ENCODE measurements around the gene PGAP1. TPM values are rescaled to one million over a fixed set of nuclear protein-coding genes. Genes with fewer than 3 reads are reported as not detected.

Gene PGAP1
- total RNA-seq, 1 experiment from 2014 or later, result 15.7 TPM

- BruUV-seq (replicated peaks), result no TSS peak
- Histone ChIP-seq H3K4me1 (ENCODE audit: control insufficient read depth, insufficient read depth, low read length) (no peaks in the 10 kb centered on the region), H3K36me3 (ENCODE audit: control insufficient read depth, insufficient read depth, low read length) (peaks cover 10% of the 10 kb centered on the region), H3K27me3 (ENCODE audit: control insufficient read depth, insufficient read depth, low read length) (no peaks in the 10 kb centered on the region), H3K27ac (ENCODE audit: low read length) (no peak overlapping the region), H3K9me3 (ENCODE audit: control insufficient read depth, insufficient read depth, low read depth, low read length) (no peaks in the 10 kb centered on the region), H3K4me3 (ENCODE audit: low read depth in 2 of 2, low read length in 2 of 2) (no peak overlapping the region)
- in situ Hi-C loops (cut with HindIII; ENCODE audit: low pct_unique_long_range_greater_than_20kb, low sequenced_read_pairs) (no loop called here), intact Hi-C loops (cut with micrococcal nuclease; ENCODE audit: unreplicated experiment) (no loop called here)
- CTCF ChIA-PET, result no interaction called here
- POLR2A ChIA-PET, result no interaction called here
- no peak for ATAC-seq
- no peak for TF ChIP-seq POLR2AphosphoS5 (IDR thresholded peaks at IDR 0.05; ENCODE audit: low read depth, low read length)
- no peak for TF ChIP-seq SIN3A (IDR thresholded peaks at IDR 0.05; ENCODE audit: borderline replicate concordance, insufficient read depth, low read depth, low read length)
- TF ChIP-seq TCF7L2 (IDR thresholded peaks at IDR 0.05; ENCODE audit: low read depth, low read length), result no peak
- no peak for TF ChIP-seq CTCF (IDR thresholded peaks at IDR 0.05)
- TF ChIP-seq REST (IDR thresholded peaks at IDR 0.05; ENCODE audit: insufficient read depth in 1 of 2, low read depth in 2 of 2, low read length in 1 of 2), result no peak
- DNase-seq (ENCODE audit: low read depth, low spot score), result no peak
These were observed 53.0 kb downstream of the PGAP1 start for GRCh38 chr2:196873511-196873910.

- no peaks in the 10 kb centered on the region for H3K9me3 ChIP-seq (ENCODE audit: control insufficient read depth, insufficient read depth, low read depth, low read length)
- H3K4me3 ChIP-seq (ENCODE audit: low read depth in 2 of 2, low read length in 2 of 2), result no peak overlapping the region
- POLR2A ChIA-PET, result interaction anchor here (0.7 kb wide), 1 partner anchor 135 kb away, joined by 8 read pairs; no protein-coding TSS in a partner anchor
- BruUV-seq (replicated peaks), result no TSS peak
- H3K36me3 ChIP-seq (ENCODE audit: control insufficient read depth, insufficient read depth, low read length), result no peaks in the 10 kb centered on the region
- DNase-seq (ENCODE audit: low read depth, low spot score) (no peak), ATAC-seq (no peak)
- no peak overlapping the region for H3K27ac ChIP-seq (ENCODE audit: low read length)
- in situ Hi-C loops (cut with HindIII; ENCODE audit: low pct_unique_long_range_greater_than_20kb, low sequenced_read_pairs) (no loop called here), intact Hi-C loops (cut with micrococcal nuclease; ENCODE audit: unreplicated experiment) (no loop called here)
- CTCF ChIA-PET, result no interaction called here
- H3K4me1 ChIP-seq (ENCODE audit: control insufficient read depth, insufficient read depth, low read length), result peaks cover 6% of the 10 kb centered on the region; the same call in 1 of the 2 replicates
- H3K27me3 ChIP-seq (ENCODE audit: control insufficient read depth, insufficient read depth, low read length), result no peaks in the 10 kb centered on the region
- TF ChIP-seq SIN3A (IDR thresholded peaks at IDR 0.05; ENCODE audit: borderline replicate concordance, insufficient read depth, low read depth, low read length), result no peak
- TF ChIP-seq POLR2AphosphoS5 (IDR thresholded peaks at IDR 0.05; ENCODE audit: low read depth, low read length), result no peak
- no peak for TF ChIP-seq TCF7L2 (IDR thresholded peaks at IDR 0.05; ENCODE audit: low read depth, low read length)
- TF ChIP-seq REST (IDR thresholded peaks at IDR 0.05; ENCODE audit: insufficient read depth in 1 of 2, low read depth in 2 of 2, low read length in 1 of 2), result no peak
These were observed 71.9 kb downstream of the PGAP1 start for GRCh38 chr2:196854629-196855028.
